ENCODE data around the gene KYNU.
"Not testable (repeated sequence)": the region's sequence is repeated elsewhere in the genome, so short reads cannot be mapped to it uniquely, and the experiment has no call there.

Gene KYNU

GRCh38 chr2:142883526-142883925 is 6.1 kb downstream of the KYNU start:
- Histone ChIP-seq H3K36me3 (no peaks in the 10 kb centered on the region), H3K27me3 (ENCODE audit: insufficient read depth, low read depth, severe bottlenecking) (no peaks in the 10 kb centered on the region), H3K9me3 (ENCODE audit: severe bottlenecking) (no peaks in the 10 kb centered on the region), H3K4me3 (ENCODE audit: low read depth, low read length) (no peak overlapping the region), H3K27ac (no peak overlapping the region)
- TF ChIP-seq, protein P1, sequence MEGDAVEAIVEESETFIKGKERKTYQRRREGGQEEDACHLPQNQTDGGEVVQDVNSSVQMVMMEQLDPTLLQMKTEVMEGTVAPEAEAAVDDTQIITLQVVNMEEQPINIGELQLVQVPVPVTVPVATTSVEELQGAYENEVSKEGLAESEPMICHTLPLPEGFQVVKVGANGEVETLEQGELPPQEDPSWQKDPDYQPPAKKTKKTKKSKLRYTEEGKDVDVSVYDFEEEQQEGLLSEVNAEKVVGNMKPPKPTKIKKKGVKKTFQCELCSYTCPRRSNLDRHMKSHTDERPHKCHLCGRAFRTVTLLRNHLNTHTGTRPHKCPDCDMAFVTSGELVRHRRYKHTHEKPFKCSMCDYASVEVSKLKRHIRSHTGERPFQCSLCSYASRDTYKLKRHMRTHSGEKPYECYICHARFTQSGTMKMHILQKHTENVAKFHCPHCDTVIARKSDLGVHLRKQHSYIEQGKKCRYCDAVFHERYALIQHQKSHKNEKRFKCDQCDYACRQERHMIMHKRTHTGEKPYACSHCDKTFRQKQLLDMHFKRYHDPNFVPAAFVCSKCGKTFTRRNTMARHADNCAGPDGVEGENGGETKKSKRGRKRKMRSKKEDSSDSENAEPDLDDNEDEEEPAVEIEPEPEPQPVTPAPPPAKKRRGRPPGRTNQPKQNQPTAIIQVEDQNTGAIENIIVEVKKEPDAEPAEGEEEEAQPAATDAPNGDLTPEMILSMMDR (IDR thresholded peaks at IDR 0.05; ENCODE audit: low read depth, low read length), result no peak
- DNase-seq, result no peak

DNA sequence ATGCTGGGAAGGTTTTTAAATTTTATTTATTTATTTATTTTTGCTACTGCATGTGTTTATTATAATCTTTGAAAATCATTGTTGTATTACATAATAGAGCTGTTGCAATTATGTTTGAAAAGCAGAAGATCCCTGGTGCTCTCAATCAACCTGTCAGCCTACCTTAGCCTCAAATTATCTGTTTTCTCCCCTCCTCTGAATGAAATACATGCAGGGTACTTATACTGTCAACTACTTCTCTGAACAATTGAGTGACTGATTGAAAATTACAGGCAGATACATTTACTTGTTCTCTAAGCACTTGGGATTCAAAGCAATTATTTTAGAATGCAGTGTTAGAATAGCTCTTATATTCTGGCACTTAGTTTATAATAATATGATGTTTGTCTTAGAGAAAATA is 8.1 kb downstream of the KYNU start:
- Histone ChIP-seq H3K4me3 (ENCODE audit: low read depth, low read length) (no peak overlapping the region), H3K9me3 (ENCODE audit: severe bottlenecking) (no peaks in the 10 kb centered on the region), H3K27ac (no peak overlapping the region), H3K36me3 (no peaks in the 10 kb centered on the region), H3K27me3 (ENCODE audit: insufficient read depth, low read depth, severe bottlenecking) (no peaks in the 10 kb centered on the region)
- TF ChIP-seq, protein P1 (IDR thresholded peaks at IDR 0.05; ENCODE audit: low read depth, low read length), result no peak
- DNase-seq, result no peak

DNA sequence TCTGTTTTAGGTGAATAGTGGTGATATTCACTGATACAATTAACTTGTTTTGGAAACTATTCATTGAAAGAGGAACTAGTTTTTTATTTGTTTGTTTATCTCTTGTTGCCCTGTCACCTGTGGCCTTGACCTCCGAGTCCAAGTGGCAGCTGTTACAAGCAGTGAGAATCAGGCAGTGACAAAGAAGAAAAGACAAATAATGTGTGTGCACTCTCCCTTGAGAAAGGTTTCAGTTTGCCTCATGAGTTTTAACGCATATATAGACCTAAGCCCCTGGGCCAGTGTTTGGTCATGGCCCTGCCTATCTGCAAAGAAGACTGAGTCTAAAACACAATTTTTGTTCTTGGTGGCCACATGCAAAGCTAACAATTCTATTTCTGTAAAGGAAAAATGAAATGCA is 15.3 kb downstream of the KYNU start:
- Histone ChIP-seq H3K9me3 (ENCODE audit: severe bottlenecking) (no peaks in the 10 kb centered on the region), H3K27me3 (ENCODE audit: insufficient read depth, low read depth, severe bottlenecking) (no peaks in the 10 kb centered on the region), H3K4me3 (ENCODE audit: low read depth, low read length) (no peak overlapping the region), H3K27ac (no peak overlapping the region), H3K36me3 (no peaks in the 10 kb centered on the region)
- TF ChIP-seq, protein P1 (IDR thresholded peaks at IDR 0.05; ENCODE audit: low read depth, low read length), result no peak
- DNase-seq, result no peak

DNA sequence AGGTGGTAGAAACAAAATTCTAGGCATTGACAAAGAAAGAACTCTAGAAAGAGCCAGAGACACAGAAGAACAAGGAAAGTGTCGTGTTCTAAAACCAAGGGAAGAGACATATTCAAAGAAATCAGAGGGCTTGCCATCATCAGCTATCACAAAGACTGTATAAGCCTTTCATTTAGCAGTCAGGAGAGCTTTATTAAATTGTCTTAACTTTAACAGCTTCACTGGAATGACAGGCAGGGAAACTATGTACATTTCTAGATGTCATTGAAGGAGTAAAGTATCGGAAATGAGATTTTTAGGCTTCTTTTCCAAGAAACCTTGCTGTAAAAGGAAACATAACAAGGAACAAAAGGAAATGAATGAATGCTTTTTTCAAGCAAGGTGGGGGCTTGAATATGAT is 15.8 kb downstream of the KYNU start:
- TF ChIP-seq, protein P1 (IDR thresholded peaks at IDR 0.05; ENCODE audit: low read depth, low read length), result no peak
- Histone ChIP-seq H3K27ac (no peak overlapping the region), H3K27me3 (ENCODE audit: insufficient read depth, low read depth, severe bottlenecking) (no peaks in the 10 kb centered on the region), H3K4me3 (ENCODE audit: low read depth, low read length) (no peak overlapping the region), H3K9me3 (ENCODE audit: severe bottlenecking) (no peaks in the 10 kb centered on the region), H3K36me3 (no peaks in the 10 kb centered on the region)
- no peak for DNase-seq

DNA sequence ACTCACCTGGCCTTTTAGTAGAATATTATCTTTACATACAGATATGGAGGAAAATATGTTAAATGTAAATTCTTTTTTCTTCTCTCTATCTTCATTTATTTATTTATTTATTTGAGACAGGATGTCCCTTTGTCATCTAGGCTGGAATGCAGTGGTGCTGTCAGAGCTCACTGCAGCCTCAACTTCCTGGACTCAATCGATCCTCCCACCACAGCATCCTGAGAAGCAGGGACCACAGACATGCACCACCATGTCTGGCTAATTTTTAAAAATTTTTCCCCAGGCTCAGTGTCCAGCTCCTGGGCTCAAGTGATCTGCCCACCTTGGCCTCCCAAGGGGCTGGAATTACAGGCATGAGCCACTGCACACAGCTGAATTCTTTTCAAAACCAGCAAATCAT is 20.3 kb downstream of the KYNU start:
- Histone ChIP-seq H3K27ac (no peak overlapping the region), H3K9me3 (ENCODE audit: severe bottlenecking) (no peaks in the 10 kb centered on the region), H3K27me3 (ENCODE audit: insufficient read depth, low read depth, severe bottlenecking) (no peaks in the 10 kb centered on the region), H3K36me3 (no peaks in the 10 kb centered on the region), H3K4me3 (ENCODE audit: low read depth, low read length) (no peak overlapping the region)
- DNase-seq, result no peak
- TF ChIP-seq, protein P1 (IDR thresholded peaks at IDR 0.05; ENCODE audit: low read depth, low read length), result no peak

GRCh38 chr2:142900327-142900726 is 22.9 kb downstream of the KYNU start:
- not testable (repeated sequence) for H3K9me3 ChIP-seq (ENCODE audit: severe bottlenecking); H3K36me3 ChIP-seq; H3K27ac ChIP-seq; DNase-seq; H3K27me3 ChIP-seq (ENCODE audit: insufficient read depth, low read depth, severe bottlenecking); H3K4me3 ChIP-seq (ENCODE audit: low read depth, low read length)

Measured in WERI-Rb-1 (cell line).